Neural crest cell (in vitro differentiated cells): Measurements from ENCODE around the gene ATP2A1. TPM values are rescaled to one million over a fixed set of nuclear protein-coding genes. Genes with fewer than 3 reads are reported as not detected.

Source experiments
- DNase-seq: peaks from one replicate; pipeline ENCODE4 v3.0.0; 2021; ENCODE audit warnings: low read depth, mixed read lengths, low spot score
- H3K27ac Mint-ChIP-seq: one replicate; pipeline ENCODE4 v1.8.0; 2021; ENCODE audit warnings: mild to moderate bottlenecking, mixed read lengths; ENCODE audit not compliant: unreplicated experiment
- H3K27me3 Mint-ChIP-seq: 2 replicates; pipeline ENCODE4 v1.8.0; 2021; ENCODE audit warnings: low read depth, mild to moderate bottlenecking, mixed read lengths
- H3K36me3 Mint-ChIP-seq: 2 replicates; pipeline ENCODE4 v1.8.0; 2021; ENCODE audit warnings: low read depth, mild to moderate bottlenecking, mixed read lengths
- H3K4me1 Mint-ChIP-seq: 2 replicates; pipeline ENCODE4 v1.8.0; 2021; ENCODE audit warnings: mixed read lengths
- H3K4me3 Mint-ChIP-seq: one replicate; pipeline ENCODE4 v1.8.0; 2021; ENCODE audit warnings: mild to moderate bottlenecking, mixed read lengths
- H3K9me3 Mint-ChIP-seq: 2 replicates; pipeline ENCODE4 v1.8.0; 2021; ENCODE audit warnings: mixed read lengths
- CTCF ChIP-seq: fragments of 200-600 bp; sonication (generic); conservative IDR thresholded peaks from 2 replicates; pipeline ENCODE4 v1.5.0; 2021; ENCODE audit warnings: antibody characterized with exemption, mild to moderate bottlenecking
- total RNA-seq: library from RNA; stranded (reverse); gene quantifications from 2 replicates; pipeline ENCODE4 v1.2.1, GENCODE V29; 2021

Gene ATP2A1
- total RNA-seq, 1 donor from 2014 or later: 3.3 TPM

- H3K27ac Mint-ChIP-seq: no peak overlapping the region
- DNase-seq: no peak
- H3K4me3 Mint-ChIP-seq: no peak overlapping the region
- no peaks in the 10 kb centered on the region for H3K36me3 Mint-ChIP-seq
- H3K9me3 Mint-ChIP-seq: no peaks in the 10 kb centered on the region
- TF ChIP-seq CTCF: no peak
- H3K4me1 Mint-ChIP-seq: peaks cover 26% of the 10 kb centered on the region
- peaks cover 2% of the 10 kb centered on the region for H3K27me3 Mint-ChIP-seq
These were observed 2.1 kb upstream of the ATP2A1 start for GRCh38 chr16:28876019-28876659.

- no peaks in the 10 kb centered on the region for H3K36me3 Mint-ChIP-seq
- no peak for DNase-seq
- peak overlapping the region; percentile 43 for H3K27ac Mint-ChIP-seq
- H3K4me3 Mint-ChIP-seq: peak overlapping the region; percentile 78
- TF ChIP-seq CTCF: no peak
- peaks cover 5% of the 10 kb centered on the region for H3K27me3 Mint-ChIP-seq
- H3K4me1 Mint-ChIP-seq: peaks cover 30% of the 10 kb centered on the region
- no peaks in the 10 kb centered on the region for H3K9me3 Mint-ChIP-seq
These were observed 1.2 kb upstream of the ATP2A1 start for GRCh38 chr16:28876973-28877654.

GRCh38 chr16:28877655-28878000 is 660 bp upstream of the ATP2A1 start:
- H3K27ac Mint-ChIP-seq: no peak overlapping the region
- no peaks in the 10 kb centered on the region for H3K9me3 Mint-ChIP-seq
- no peak for DNase-seq
- no peak for TF ChIP-seq CTCF
- H3K27me3 Mint-ChIP-seq: peaks cover 5% of the 10 kb centered on the region
- peaks cover 36% of the 10 kb centered on the region for H3K4me1 Mint-ChIP-seq
- H3K4me3 Mint-ChIP-seq: peak overlapping the region; percentile 78
- no peaks in the 10 kb centered on the region for H3K36me3 Mint-ChIP-seq

GRCh38 chr16:28879261-28879840 is 1.1 kb downstream of the ATP2A1 start:
- peak overlapping the region; percentile 90 for H3K4me3 Mint-ChIP-seq
- H3K9me3 Mint-ChIP-seq: no peaks in the 10 kb centered on the region
- no peak for DNase-seq
- H3K4me1 Mint-ChIP-seq: peaks cover 43% of the 10 kb centered on the region
- H3K27me3 Mint-ChIP-seq: peaks cover 5% of the 10 kb centered on the region
- no peaks in the 10 kb centered on the region for H3K36me3 Mint-ChIP-seq
- no peak for TF ChIP-seq CTCF
- H3K27ac Mint-ChIP-seq: peak overlapping the region; percentile 81

GRCh38 chr16:28879841-28880588 is 1.7 kb downstream of the ATP2A1 start:
- peaks cover 5% of the 10 kb centered on the region for H3K27me3 Mint-ChIP-seq
- no peaks in the 10 kb centered on the region for H3K9me3 Mint-ChIP-seq
- no peak overlapping the region for H3K27ac Mint-ChIP-seq
- peak overlapping the region; percentile 90 for H3K4me3 Mint-ChIP-seq
- no peak for TF ChIP-seq CTCF
- no peaks in the 10 kb centered on the region for H3K36me3 Mint-ChIP-seq
- DNase-seq: peak; percentile 83
- peaks cover 43% of the 10 kb centered on the region for H3K4me1 Mint-ChIP-seq
